SK-N-SH treated with all-trans-retinoic acid at 6 μM for 48 hours (cell line): ENCODE measurements around the gene ETV6.

Experiments used
- ATAC-seq: fragments of 200-7000 bp; cut with Tn5 transposase; 3 replicates; pipeline ENCODE4 v1.9.1; 2020; ENCODE audit warnings: mild to moderate bottlenecking, moderate library complexity
- ARNTL ChIP-seq: fragments of 450-650 bp; formaldehyde crosslinking; IDR thresholded peaks from 2 replicates; pipeline ENCODE4 v1.5.0; 2020; ENCODE audit warnings: low read depth, mild to moderate bottlenecking, moderate library complexity, borderline replicate concordance
- BACH2 ChIP-seq: fragments of 250-450 bp; sonication (Bioruptor Pico); IDR thresholded peaks from 2 replicates; pipeline ENCODE4 v1.9.0; 2021; ENCODE audit warnings: mild to moderate bottlenecking, borderline replicate concordance
- ESRRG ChIP-seq: fragments of 250-450 bp; sonication (Bioruptor Pico); IDR thresholded peaks from 2 replicates; pipeline ENCODE4 v1.6.1; 2021; ENCODE audit warnings: mild to moderate bottlenecking
- GLIS3 ChIP-seq: fragments of 250-450 bp; sonication (Bioruptor Pico); IDR thresholded peaks from 2 replicates; pipeline ENCODE4 v1.5.0; 2020; ENCODE audit warnings: mild to moderate bottlenecking, moderate library complexity
- ISL1 ChIP-seq: fragments of 250-450 bp; sonication (Bioruptor Pico); IDR thresholded peaks from 2 replicates; pipeline ENCODE4 v2.1.2; 2022; ENCODE audit warnings: mild to moderate bottlenecking, moderate library complexity
- OSR1 ChIP-seq: fragments of 250-450 bp; sonication (Bioruptor Pico); IDR thresholded peaks from 2 replicates; pipeline ENCODE4 v1.8.0; 2022; ENCODE audit warnings: moderate library complexity, mild to moderate bottlenecking, inconsistent platforms
- POU6F1 ChIP-seq: fragments of 250-450 bp; sonication (Bioruptor Pico); IDR thresholded peaks from 2 replicates; pipeline ENCODE4 v1.8.0; 2021; ENCODE audit warnings: low read depth, mild to moderate bottlenecking, moderate library complexity, borderline replicate concordance
- PPARA ChIP-seq: fragments of 250-450 bp; sonication (Bioruptor Pico); IDR thresholded peaks from 2 replicates; pipeline ENCODE4 v1.5.0; 2020; ENCODE audit warnings: mild to moderate bottlenecking, borderline replicate concordance
- RARB ChIP-seq: fragments of 250-450 bp; sonication (Bioruptor Pico); IDR thresholded peaks from 2 replicates; pipeline ENCODE4 v1.8.0; 2021; ENCODE audit warnings: mild to moderate bottlenecking, moderate library complexity
- TOX ChIP-seq: fragments of 250-450 bp; sonication (Bioruptor Pico); IDR thresholded peaks from 2 replicates; pipeline ENCODE4 v1.8.0; 2021; ENCODE audit warnings: mild to moderate bottlenecking, moderate library complexity, borderline replicate concordance
- TSHZ2 ChIP-seq: fragments of 250-450 bp; sonication (Bioruptor Pico); IDR thresholded peaks from 2 replicates; pipeline ENCODE4 v1.5.0; 2020; ENCODE audit warnings: mild to moderate bottlenecking, moderate library complexity
- ZC3H10 ChIP-seq: fragments of 250-450 bp; sonication (Bioruptor Pico); IDR thresholded peaks from 2 replicates; pipeline ENCODE4 v1.5.1; 2021; ENCODE audit warnings: mild to moderate bottlenecking, moderate library complexity
- ZFP3 ChIP-seq: fragments of 250-450 bp; sonication (Bioruptor Pico); IDR thresholded peaks from 2 replicates; pipeline ENCODE4 v1.5.0; 2020; ENCODE audit warnings: mild to moderate bottlenecking, moderate library complexity
- ZFP30 ChIP-seq: fragments of 450-650 bp; formaldehyde crosslinking; IDR thresholded peaks from 2 replicates; pipeline ENCODE4 v1.5.0; 2022; ENCODE audit warnings: mild to moderate bottlenecking, moderate library complexity
- ZNF565 ChIP-seq: fragments of 450-650 bp; formaldehyde crosslinking; conservative IDR thresholded peaks from 2 replicates; pipeline ENCODE4 v1.5.0; 2020; ENCODE audit warnings: low read depth, mild to moderate bottlenecking, moderate library complexity
- ZNF70 ChIP-seq: fragments of 450-650 bp; formaldehyde crosslinking; IDR thresholded peaks from 2 replicates; pipeline ENCODE4 v1.5.0; 2020; ENCODE audit warnings: mild to moderate bottlenecking, moderate library complexity
- ZNF8 ChIP-seq: fragments of 450-650 bp; formaldehyde crosslinking; IDR thresholded peaks from 2 replicates; pipeline ENCODE4 v1.5.0; 2020; ENCODE audit warnings: mild to moderate bottlenecking, moderate library complexity
- TF ChIP-seq, protein P1 (sequence below): fragments of 250-450 bp; sonication (Bioruptor Pico); IDR thresholded peaks from 2 replicates; pipeline ENCODE4 v1.8.0; 2020; ENCODE audit warnings: mild to moderate bottlenecking, moderate library complexity, borderline replicate concordance
- TF ChIP-seq, protein P2 (sequence below): fragments of 250-450 bp; sonication (Bioruptor Pico); IDR thresholded peaks from 2 replicates; pipeline ENCODE4 v1.5.1; 2020; ENCODE audit warnings: low read depth, mild to moderate bottlenecking, moderate library complexity

The ETV6 gene

GRCh38 chr12:11664101-11664500, 14.6 kb downstream of the ETV6 start:
- TF ChIP-seq TOX (CRISPR knock-in tag) = no peak
- TF ChIP-seq, protein P1, sequence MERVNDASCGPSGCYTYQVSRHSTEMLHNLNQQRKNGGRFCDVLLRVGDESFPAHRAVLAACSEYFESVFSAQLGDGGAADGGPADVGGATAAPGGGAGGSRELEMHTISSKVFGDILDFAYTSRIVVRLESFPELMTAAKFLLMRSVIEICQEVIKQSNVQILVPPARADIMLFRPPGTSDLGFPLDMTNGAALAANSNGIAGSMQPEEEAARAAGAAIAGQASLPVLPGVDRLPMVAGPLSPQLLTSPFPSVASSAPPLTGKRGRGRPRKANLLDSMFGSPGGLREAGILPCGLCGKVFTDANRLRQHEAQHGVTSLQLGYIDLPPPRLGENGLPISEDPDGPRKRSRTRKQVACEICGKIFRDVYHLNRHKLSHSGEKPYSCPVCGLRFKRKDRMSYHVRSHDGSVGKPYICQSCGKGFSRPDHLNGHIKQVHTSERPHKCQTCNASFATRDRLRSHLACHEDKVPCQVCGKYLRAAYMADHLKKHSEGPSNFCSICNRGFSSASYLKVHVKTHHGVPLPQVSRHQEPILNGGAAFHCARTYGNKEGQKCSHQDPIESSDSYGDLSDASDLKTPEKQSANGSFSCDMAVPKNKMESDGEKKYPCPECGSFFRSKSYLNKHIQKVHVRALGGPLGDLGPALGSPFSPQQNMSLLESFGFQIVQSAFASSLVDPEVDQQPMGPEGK (CRISPR knock-in tag) = no peak
- no peak for ATAC-seq

DNA sequence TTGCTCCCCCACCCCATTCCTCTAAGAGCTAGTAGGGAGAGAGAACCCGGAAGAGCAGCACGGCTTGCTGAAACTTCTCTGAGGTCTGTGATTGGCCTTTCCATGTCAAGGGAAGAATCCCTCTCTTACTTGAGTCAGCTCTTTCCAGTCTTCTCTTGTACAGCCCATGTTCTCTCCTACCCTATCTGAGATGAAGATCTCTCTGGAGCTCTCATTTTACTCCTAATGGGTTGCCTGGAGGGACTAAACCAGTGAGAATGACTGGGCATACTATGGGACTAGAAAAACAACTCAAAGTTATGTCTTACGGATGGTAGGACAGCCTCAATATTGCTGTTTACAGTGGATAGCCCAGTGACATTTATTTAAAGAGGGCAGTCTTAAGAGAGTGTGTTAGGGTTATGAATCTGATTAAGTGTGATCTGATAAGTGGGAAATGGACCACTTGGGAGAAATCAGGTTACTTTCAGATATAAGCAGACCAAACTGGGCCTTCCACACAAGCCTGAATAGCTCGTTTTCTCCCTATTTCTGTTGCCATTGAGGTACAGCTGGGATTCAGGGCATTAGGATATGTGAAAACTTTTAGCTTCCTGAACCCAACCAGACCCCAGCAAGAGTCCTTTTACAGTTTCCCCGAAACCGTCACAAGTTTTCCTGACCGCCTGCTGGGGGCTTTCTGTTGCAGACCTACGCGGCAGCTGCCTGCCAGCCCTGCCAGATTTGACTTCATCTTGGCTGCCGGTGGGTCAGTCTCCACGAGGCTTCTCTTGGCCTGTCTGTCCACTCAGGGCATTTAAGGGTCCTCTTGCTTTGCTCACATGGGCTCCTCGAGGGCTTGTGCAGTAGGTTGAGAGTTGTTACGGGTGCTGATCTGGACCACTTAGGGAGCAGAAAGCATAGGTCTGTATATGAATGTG, 16.9 kb downstream of the ETV6 start:
- TF ChIP-seq ZC3H10 (CRISPR knock-in tag) (no peak), BACH2 (CRISPR knock-in tag) (no peak), ESRRG (CRISPR knock-in tag) (no peak)
- ATAC-seq = no peak

DNA sequence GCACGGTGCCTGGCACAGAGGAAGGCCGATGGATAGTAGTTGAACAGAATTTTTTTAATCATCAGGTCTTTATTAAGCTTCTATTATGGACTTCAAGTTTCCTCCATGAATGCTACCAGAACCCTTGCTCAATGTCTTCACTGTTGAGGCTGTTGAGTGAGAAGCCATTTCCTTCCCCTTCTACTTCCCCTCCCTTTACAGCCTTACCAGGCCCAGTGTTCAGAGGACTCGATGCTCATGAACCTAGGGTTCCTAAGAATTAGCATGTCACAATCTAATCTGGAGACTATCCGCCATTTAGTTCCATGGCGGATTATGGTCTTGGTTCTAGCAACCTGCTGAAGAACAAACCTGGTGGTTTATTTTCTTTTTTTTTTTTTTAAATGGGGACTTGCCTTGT, 17.7 kb downstream of the ETV6 start:
- TF ChIP-seq ZNF70 = no peak
- ATAC-seq = no peak

GRCh38 chr12:11668611-11669010, 19.1 kb downstream of the ETV6 start:
- TF ChIP-seq ZFP3 (no peak), PPARA (CRISPR knock-in tag) (no peak), TOX (CRISPR knock-in tag) (no peak)
- ATAC-seq = no peak

DNA sequence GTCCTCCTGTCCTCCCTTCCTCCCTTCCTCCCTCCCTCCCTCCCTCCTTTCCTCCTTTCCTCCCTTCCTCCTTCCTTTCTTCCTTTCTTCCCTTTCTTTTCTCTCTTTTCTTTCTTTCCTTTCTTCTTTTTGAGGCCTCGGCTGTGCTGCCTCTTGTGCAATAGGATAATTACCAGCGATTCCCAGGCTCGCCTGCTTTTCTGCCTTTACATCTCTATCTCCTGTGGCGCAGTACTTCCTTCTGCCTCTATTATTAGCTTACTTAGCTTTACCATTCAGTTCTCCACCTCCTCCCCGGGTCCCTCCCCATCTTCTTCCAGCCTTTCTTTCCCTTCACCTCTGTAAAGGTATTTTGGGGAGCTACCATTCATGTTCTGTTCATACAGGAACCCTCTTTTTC, 19.9 kb downstream of the ETV6 start:
- TF ChIP-seq ZNF8 (CRISPR knock-in tag) = no peak
- no peak for TF ChIP-seq ZFP30
- TF ChIP-seq ZC3H10 (CRISPR knock-in tag) = no peak
- TF ChIP-seq, protein P1 (CRISPR knock-in tag) = no peak
- TF ChIP-seq RARB = no peak
- no peak for TF ChIP-seq ZNF70
- no peak for TF ChIP-seq TOX (CRISPR knock-in tag)
- TF ChIP-seq GLIS3 (CRISPR knock-in tag) = no peak
- TF ChIP-seq TSHZ2 (CRISPR knock-in tag) = no peak
- no peak for TF ChIP-seq ESRRG (CRISPR knock-in tag)
- no peak for TF ChIP-seq BACH2 (CRISPR knock-in tag)
- TF ChIP-seq ARNTL (CRISPR knock-in tag) = no peak
- TF ChIP-seq ZNF565 = no peak
- no peak for TF ChIP-seq ISL1 (CRISPR knock-in tag)
- TF ChIP-seq, protein P2, sequence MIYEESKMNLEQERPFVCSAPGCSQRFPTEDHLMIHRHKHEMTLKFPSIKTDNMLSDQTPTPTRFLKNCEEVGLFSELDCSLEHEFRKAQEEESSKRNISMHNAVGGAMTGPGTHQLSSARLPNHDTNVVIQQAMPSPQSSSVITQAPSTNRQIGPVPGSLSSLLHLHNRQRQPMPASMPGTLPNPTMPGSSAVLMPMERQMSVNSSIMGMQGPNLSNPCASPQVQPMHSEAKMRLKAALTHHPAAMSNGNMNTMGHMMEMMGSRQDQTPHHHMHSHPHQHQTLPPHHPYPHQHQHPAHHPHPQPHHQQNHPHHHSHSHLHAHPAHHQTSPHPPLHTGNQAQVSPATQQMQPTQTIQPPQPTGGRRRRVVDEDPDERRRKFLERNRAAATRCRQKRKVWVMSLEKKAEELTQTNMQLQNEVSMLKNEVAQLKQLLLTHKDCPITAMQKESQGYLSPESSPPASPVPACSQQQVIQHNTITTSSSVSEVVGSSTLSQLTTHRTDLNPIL = no peak
- no peak for TF ChIP-seq PPARA (CRISPR knock-in tag)
- TF ChIP-seq OSR1 (CRISPR knock-in tag) = no peak
- TF ChIP-seq POU6F1 = no peak
- ATAC-seq = no peak
